ENCODE measurements around the gene PSMD1.

DNA sequence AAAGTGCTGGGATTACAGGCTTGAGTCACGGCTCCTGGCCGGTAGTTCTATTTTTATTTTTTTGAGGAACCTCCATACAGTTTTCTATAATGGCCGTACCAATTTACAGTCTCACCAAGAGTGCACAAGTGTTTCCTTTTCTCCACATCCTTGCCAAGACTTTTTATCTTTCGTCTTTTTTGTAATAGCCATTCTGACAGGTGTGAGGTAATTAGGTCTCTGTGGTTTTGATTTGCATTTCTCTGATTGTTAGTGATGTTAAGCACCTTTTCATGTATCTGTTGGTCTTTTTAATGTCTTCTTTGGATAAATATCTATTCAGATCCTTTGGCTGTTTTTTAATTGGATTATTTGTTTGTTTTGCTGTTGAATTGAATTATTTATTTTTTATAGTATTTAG, 151.1 kb downstream of the PSMD1 start:
- no peak for TF ChIP-seq POLR2A (IDR thresholded peaks at IDR 0.05)
- TF ChIP-seq, protein P1, sequence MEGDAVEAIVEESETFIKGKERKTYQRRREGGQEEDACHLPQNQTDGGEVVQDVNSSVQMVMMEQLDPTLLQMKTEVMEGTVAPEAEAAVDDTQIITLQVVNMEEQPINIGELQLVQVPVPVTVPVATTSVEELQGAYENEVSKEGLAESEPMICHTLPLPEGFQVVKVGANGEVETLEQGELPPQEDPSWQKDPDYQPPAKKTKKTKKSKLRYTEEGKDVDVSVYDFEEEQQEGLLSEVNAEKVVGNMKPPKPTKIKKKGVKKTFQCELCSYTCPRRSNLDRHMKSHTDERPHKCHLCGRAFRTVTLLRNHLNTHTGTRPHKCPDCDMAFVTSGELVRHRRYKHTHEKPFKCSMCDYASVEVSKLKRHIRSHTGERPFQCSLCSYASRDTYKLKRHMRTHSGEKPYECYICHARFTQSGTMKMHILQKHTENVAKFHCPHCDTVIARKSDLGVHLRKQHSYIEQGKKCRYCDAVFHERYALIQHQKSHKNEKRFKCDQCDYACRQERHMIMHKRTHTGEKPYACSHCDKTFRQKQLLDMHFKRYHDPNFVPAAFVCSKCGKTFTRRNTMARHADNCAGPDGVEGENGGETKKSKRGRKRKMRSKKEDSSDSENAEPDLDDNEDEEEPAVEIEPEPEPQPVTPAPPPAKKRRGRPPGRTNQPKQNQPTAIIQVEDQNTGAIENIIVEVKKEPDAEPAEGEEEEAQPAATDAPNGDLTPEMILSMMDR (IDR thresholded peaks at IDR 0.05) = no peak
